Lung microvascular endothelial cell (primary cell): ENCODE measurements around the gene STK35. TPM values are rescaled to one million over a fixed set of nuclear protein-coding genes. Genes with fewer than 3 reads are reported as not detected.
"Not testable (repeated sequence)": the region's sequence is repeated elsewhere in the genome, so short reads cannot be mapped to it uniquely, and the experiment has no call there.

Source experiments
- DNase-seq, 2 donors: peaks; one replicate each; pipeline versions ENCODE4 v3.0.0 to v3.0.0-alpha.2; 2010; ENCODE audit warnings: low read depth in 2 of 2
- total RNA-seq: library from RNA; depleted of rRNA; stranded (reverse); fragments of >200 nt; gene quantifications from 2 replicates; pipeline ENCODE4 v1.2.1, GENCODE V29; 2014

STK35 gene
- total RNA-seq, 1 donor from 2014 or later: 12.5 TPM

GRCh38 chr20:2156666-2157624 is 55.3 kb downstream of the STK35 start:
- no peak for DNase-seq

GRCh38 chr20:2162125-2162822 is 60.6 kb downstream of the STK35 start:
- DNase-seq: no peak

GRCh38 chr20:2162823-2163166 is 61.2 kb downstream of the STK35 start:
- DNase-seq: no peak

- no peak for DNase-seq
Observed at GRCh38 chr20:2163312-2163711, 61.7 kb downstream of the STK35 start.

- DNase-seq: no peak
Observed at GRCh38 chr20:2163757-2164156, 62.1 kb downstream of the STK35 start.

GRCh38 chr20:2164421-2164820 is 62.8 kb downstream of the STK35 start:
- no peak for DNase-seq

- no peak for DNase-seq
Observed at GRCh38 chr20:2164966-2165365, 63.3 kb downstream of the STK35 start.

GRCh38 chr20:2165871-2166270 is 64.2 kb downstream of the STK35 start:
- DNase-seq: no peak

- DNase-seq: no peak
Observed at GRCh38 chr20:2167112-2167511, 65.5 kb downstream of the STK35 start.

- no peak for DNase-seq
Observed at GRCh38 chr20:2168946-2169345, 67.3 kb downstream of the STK35 start.

- DNase-seq: no peak
Observed at GRCh38 chr20:2169456-2170088, 67.9 kb downstream of the STK35 start.

- DNase-seq: no peak
Observed at GRCh38 chr20:2170404-2170803, 68.8 kb downstream of the STK35 start.

- no peak for DNase-seq
Observed at GRCh38 chr20:2171266-2171790, 69.7 kb downstream of the STK35 start.

- DNase-seq: not testable (repeated sequence)
Observed at GRCh38 chr20:2171840-2172239, 70.2 kb downstream of the STK35 start.

GRCh38 chr20:2172305-2173175 is 70.9 kb downstream of the STK35 start:
- DNase-seq: peak; percentile 62 to 72

GRCh38 chr20:2173186-2173585 is 71.6 kb downstream of the STK35 start:
- no peak for DNase-seq

- no peak for DNase-seq
Observed at GRCh38 chr20:2174067-2174466, 72.4 kb downstream of the STK35 start.

GRCh38 chr20:2176946-2177345 is 75.3 kb downstream of the STK35 start:
- DNase-seq: no peak

- peak in 1 of 2 donors; percentile 43 for DNase-seq
Observed at GRCh38 chr20:2178318-2179232, 76.9 kb downstream of the STK35 start.

GRCh38 chr20:2179233-2179580 is 77.6 kb downstream of the STK35 start:
- DNase-seq: no peak
